Endothelial cell of umbilical vein (primary cell): Measurements from ENCODE around the gene ZNF611. TPM values are rescaled to one million over a fixed set of nuclear protein-coding genes. Genes with fewer than 3 reads are reported as not detected.
A peak's percentile ranks its signal among the peaks of the same experiment; 100 is the strongest.
"Not testable (repeated sequence)": the region's sequence is repeated elsewhere in the genome, so short reads cannot be mapped to it uniquely, and the experiment has no call there.

Source experiments
- BruUV-seq: library from RNA; stranded (reverse); fragments of 400-500 nt; replicated peaks from 2 replicates; lab custom pipeline; 2021; lab: Mats Ljungman, UMichigan
- CTCF ChIA-PET: fragments of 300-600, 350-600 bp; sonication (Branson Sonifier 250); formaldehyde crosslinking; loops from one replicate; lab custom pipeline; 2021; ENCODE audit warnings: antibody characterized with exemption, inconsistent platforms; lab: Charles Lee
- POLR2A ChIA-PET: fragments of 300-600, 350-600 bp; sonication (Branson Sonifier 250); formaldehyde crosslinking; loops from one replicate; lab custom pipeline; 2021; ENCODE audit warnings: antibody characterized with exemption, inconsistent platforms; lab: Charles Lee
- DNase-seq: peaks from one replicate; pipeline ENCODE4 v3.0.0-alpha.2; 2011; ENCODE audit warnings: low read depth, low spot score
- FAIRE-seq: peaks from 2 replicates; lab custom pipeline; 2011; peaks lifted over from hg19 to GRCh38; lab: Jason Lieb, UNC
- H2AFZ ChIP-seq: 2 replicates; pipeline ENCODE4 v1.6.0; 2012; ENCODE audit warnings: low read depth, low read length, control low read depth, inconsistent platforms
- H3K27ac ChIP-seq: 2 replicates; pipeline ENCODE4 v1.5.1; 2011; ENCODE audit warnings: low read depth, mild to moderate bottlenecking, control low read depth, low read length, moderate library complexity; ENCODE audit not compliant: insufficient read depth
- H3K27me3 ChIP-seq, 2 experiments: 2 replicates each; pipeline versions ENCODE4 v1.6.0 to v1.6.1; 2011; ENCODE audit warnings: low read length in 2 of 2, mixed read lengths in 1 of 2; ENCODE audit not compliant: control insufficient read depth in 2 of 2, insufficient read depth in 2 of 2
- H3K36me3 ChIP-seq, 2 experiments: 2 replicates in 1 of 2; 3 replicates in 1 of 2; pipeline ENCODE4 v1.5.1; 2011; ENCODE audit warnings: low read length in 2 of 2, mild to moderate bottlenecking in 1 of 2, moderate library complexity in 1 of 2; ENCODE audit not compliant: control insufficient read depth in 2 of 2, insufficient read depth in 2 of 2; ENCODE audit errors: extremely low read depth in 1 of 2
- H3K4me1 ChIP-seq: 3 replicates; pipeline ENCODE4 v1.5.1; 2011; ENCODE audit warnings: mild to moderate bottlenecking, low read length; ENCODE audit not compliant: control insufficient read depth, insufficient read depth; ENCODE audit errors: extremely low read depth
- H3K4me2 ChIP-seq: 2 replicates; pipeline ENCODE4 v1.6.1; 2011; ENCODE audit warnings: low read length, control low read depth, mixed read lengths; ENCODE audit not compliant: insufficient read depth
- H3K4me3 ChIP-seq, 3 experiments: fragments of 200-600 bp in 1 of 3; sonication (generic), shearing (Covaris generic) in 1 of 3; replicated peaks in 1 of 3; 2 replicates each; pipeline ENCODE4 v1.5.1; 2011 to 2016; ENCODE audit warnings: control low read depth in 3 of 3, low read length in 3 of 3, mild to moderate bottlenecking in 2 of 3, inconsistent platforms in 1 of 3, low read depth in 1 of 3, moderate library complexity in 1 of 3; ENCODE audit not compliant: insufficient read depth in 1 of 3
- H3K79me2 ChIP-seq: 2 replicates; pipeline ENCODE4 v1.6.0; 2012; ENCODE audit warnings: low read length, inconsistent platforms; ENCODE audit not compliant: control insufficient read depth, insufficient read depth
- H3K9ac ChIP-seq: replicated peaks from 2 replicates; pipeline ENCODE3; 2011; ENCODE audit warnings: low read length, control low read depth; ENCODE audit not compliant: insufficient read depth; ENCODE audit errors: extremely low read depth
- H3K9me1 ChIP-seq: replicated peaks from 3 replicates; pipeline ENCODE4 v1.6.0; 2011; ENCODE audit warnings: mild to moderate bottlenecking, low read length; ENCODE audit not compliant: control insufficient read depth, insufficient read depth; ENCODE audit errors: extremely low read depth
- H3K9me3 ChIP-seq: replicated peaks from 2 replicates; pipeline ENCODE4 v1.5.1; 2012; ENCODE audit warnings: low read length, inconsistent platforms; ENCODE audit not compliant: control insufficient read depth, insufficient read depth
- H4K20me1 ChIP-seq: replicated peaks from 2 replicates; pipeline ENCODE3; 2011; ENCODE audit warnings: mild to moderate bottlenecking, low read length; ENCODE audit not compliant: control insufficient read depth, insufficient read depth; ENCODE audit errors: extremely low read depth
- EZH2 ChIP-seq: IDR thresholded peaks from 2 replicates; pipeline ENCODE4 v1.6.1; 2012; ENCODE audit warnings: borderline replicate concordance, low read depth, mild to moderate bottlenecking, moderate library complexity, low read length, inconsistent platforms; ENCODE audit not compliant: severe bottlenecking
- FOS ChIP-seq: IDR thresholded peaks from 2 replicates; pipeline ENCODE4 v1.6.1; 2011; ENCODE audit warnings: mild to moderate bottlenecking, low read length, moderate library complexity, borderline replicate concordance; ENCODE audit not compliant: insufficient read depth
- GATA2 ChIP-seq: IDR thresholded peaks from 2 replicates; pipeline ENCODE4 v1.7.0; 2011; ENCODE audit warnings: low read depth, mild to moderate bottlenecking, moderate library complexity, mixed read lengths, low read length; ENCODE audit not compliant: insufficient read length, insufficient read depth
- JUN ChIP-seq: IDR thresholded peaks from 2 replicates; pipeline ENCODE4 v1.6.1; 2011; ENCODE audit warnings: borderline replicate concordance, low read depth; ENCODE audit not compliant: insufficient read length, insufficient read depth
- MYC ChIP-seq: IDR thresholded peaks from one replicate; pipeline ENCODE4 v1.6.1; 2011; ENCODE audit warnings: mild to moderate bottlenecking, low read depth, low read length
- POLR2A ChIP-seq: IDR thresholded peaks from 2 replicates; pipeline ENCODE4 v1.6.1; 2012; ENCODE audit warnings: low read depth, mild to moderate bottlenecking, control low read depth, low read length
- POLR2AphosphoS5 ChIP-seq: IDR thresholded peaks from 2 replicates; pipeline ENCODE4 v1.6.1; 2012; ENCODE audit warnings: low read depth, mild to moderate bottlenecking, control low read depth, low read length, moderate library complexity; ENCODE audit not compliant: insufficient read depth
- dilution Hi-C: fragments of 300-500 bp; cut with MboI; formaldehyde crosslinking; loops from one replicate; pipeline ENCODE4 v1.15.0; 2019; ENCODE audit warnings: low sequenced_read_pairs; ENCODE audit not compliant: extremely low pct_ligation_motif_present
- intact Hi-C: fragments of 100-400 bp; cut with micrococcal nuclease; formaldehyde crosslinking; loops from one replicate; pipeline ENCODE4 v1.10.0; 2022
- polyA plus RNA-seq, 4 experiments: library from polyadenylated mRNA; depleted of rRNA in 3 of 4; stranded (reverse) in 3 of 4; unstranded in 1 of 4; fragments of >200 nt; gene quantifications; 2 replicates each; pipeline versions ENCODE4 v1.2.1 to v1.2.3, GENCODE V29; 2011 to 2012; ENCODE audit warnings: missing spikeins in 1 of 4
- total RNA-seq: library from RNA; stranded (reverse); gene quantifications from 2 replicates; pipeline ENCODE4 v1.2.3, GENCODE V29; 2021
- TF ChIP-seq, protein P1 (sequence below), 2 donors: IDR thresholded peaks; 1 replicate in 1 of 2; 2 replicates in 1 of 2; pipeline ENCODE4 v1.5.1; 2011; ENCODE audit warnings: low read length in 2 of 2, mild to moderate bottlenecking in 2 of 2, moderate library complexity in 2 of 2, control low read depth in 1 of 2, inconsistent platforms in 1 of 2, low read depth in 1 of 2; ENCODE audit not compliant: insufficient read depth in 1 of 2; ENCODE audit errors: extremely low read depth in 1 of 2
- TF ChIP-seq, protein P2 (sequence below): IDR thresholded peaks from 2 replicates; pipeline ENCODE4 v1.6.1; 2011; ENCODE audit not compliant: insufficient read depth, insufficient read length

The ZNF611 gene
- total and polyA plus RNA-seq, 2 donors (not counting 3 experiments of a cell fraction or from before 2014, with no cell fraction given) = 3.1 to 20.0 TPM

DNA sequence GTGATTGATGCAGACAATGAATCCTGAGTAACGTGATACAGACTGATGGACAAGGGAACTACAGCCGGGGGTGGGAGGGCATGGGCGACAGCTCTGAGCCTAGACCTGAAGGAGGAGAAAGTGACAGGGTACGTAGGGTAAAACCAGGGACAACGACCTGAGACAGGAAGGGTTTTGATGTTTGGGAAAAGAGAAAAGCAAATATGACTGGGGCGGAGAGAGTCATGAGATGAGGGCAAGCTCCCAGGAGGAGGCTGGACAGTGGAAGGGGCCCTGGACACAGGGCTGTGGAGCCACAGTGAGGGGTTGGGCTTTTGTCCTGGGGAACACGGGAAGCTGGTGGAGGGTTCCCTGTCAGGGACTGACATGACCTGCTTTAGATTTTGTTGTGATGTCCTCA lies 34.2 kb downstream of the ZNF611 start:
- CTCF ChIA-PET = no interaction called here
- no peak for DNase-seq
- no peak for FAIRE-seq
- peaks cover 0 to 4% of the 10 kb centered on the region in 2 experiments for H3K36me3 ChIP-seq
- H3K79me2 ChIP-seq = no peaks in the 10 kb centered on the region
- H3K9me1 ChIP-seq = no peaks in the 10 kb centered on the region
- no peak overlapping the region for H3K4me3 ChIP-seq
- no peak overlapping the region for H3K27ac ChIP-seq
- no peaks in the 10 kb centered on the region for H4K20me1 ChIP-seq
- TF ChIP-seq, protein P1, sequence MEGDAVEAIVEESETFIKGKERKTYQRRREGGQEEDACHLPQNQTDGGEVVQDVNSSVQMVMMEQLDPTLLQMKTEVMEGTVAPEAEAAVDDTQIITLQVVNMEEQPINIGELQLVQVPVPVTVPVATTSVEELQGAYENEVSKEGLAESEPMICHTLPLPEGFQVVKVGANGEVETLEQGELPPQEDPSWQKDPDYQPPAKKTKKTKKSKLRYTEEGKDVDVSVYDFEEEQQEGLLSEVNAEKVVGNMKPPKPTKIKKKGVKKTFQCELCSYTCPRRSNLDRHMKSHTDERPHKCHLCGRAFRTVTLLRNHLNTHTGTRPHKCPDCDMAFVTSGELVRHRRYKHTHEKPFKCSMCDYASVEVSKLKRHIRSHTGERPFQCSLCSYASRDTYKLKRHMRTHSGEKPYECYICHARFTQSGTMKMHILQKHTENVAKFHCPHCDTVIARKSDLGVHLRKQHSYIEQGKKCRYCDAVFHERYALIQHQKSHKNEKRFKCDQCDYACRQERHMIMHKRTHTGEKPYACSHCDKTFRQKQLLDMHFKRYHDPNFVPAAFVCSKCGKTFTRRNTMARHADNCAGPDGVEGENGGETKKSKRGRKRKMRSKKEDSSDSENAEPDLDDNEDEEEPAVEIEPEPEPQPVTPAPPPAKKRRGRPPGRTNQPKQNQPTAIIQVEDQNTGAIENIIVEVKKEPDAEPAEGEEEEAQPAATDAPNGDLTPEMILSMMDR (IDR thresholded peaks at IDR 0.05; ENCODE audit: extremely low read depth in 1 of 2, insufficient read depth in 1 of 2, low read depth in 1 of 2, low read length in 2 of 2) = no peak
- TF ChIP-seq MYC (no peak), EZH2 (no peak), GATA2 (no peak), POLR2A (no peak), JUN (no peak), FOS (no peak), POLR2AphosphoS5 (no peak)
- TF ChIP-seq, protein P2, sequence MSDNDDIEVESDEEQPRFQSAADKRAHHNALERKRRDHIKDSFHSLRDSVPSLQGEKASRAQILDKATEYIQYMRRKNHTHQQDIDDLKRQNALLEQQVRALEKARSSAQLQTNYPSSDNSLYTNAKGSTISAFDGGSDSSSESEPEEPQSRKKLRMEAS = no peak
- no peak overlapping the region for H3K9ac ChIP-seq
- no peaks in the 10 kb centered on the region for H3K4me1 ChIP-seq
- no peaks in the 10 kb centered on the region for H3K27me3 ChIP-seq
- no TSS peak for BruUV-seq
- dilution Hi-C loops = no loop called here
- H3K9me3 ChIP-seq = no peaks in the 10 kb centered on the region
- intact Hi-C loops = no loop called here
- POLR2A ChIA-PET = no interaction called here
- H3K4me2 ChIP-seq = no peak overlapping the region
- H2AFZ ChIP-seq = no peak overlapping the region

DNA sequence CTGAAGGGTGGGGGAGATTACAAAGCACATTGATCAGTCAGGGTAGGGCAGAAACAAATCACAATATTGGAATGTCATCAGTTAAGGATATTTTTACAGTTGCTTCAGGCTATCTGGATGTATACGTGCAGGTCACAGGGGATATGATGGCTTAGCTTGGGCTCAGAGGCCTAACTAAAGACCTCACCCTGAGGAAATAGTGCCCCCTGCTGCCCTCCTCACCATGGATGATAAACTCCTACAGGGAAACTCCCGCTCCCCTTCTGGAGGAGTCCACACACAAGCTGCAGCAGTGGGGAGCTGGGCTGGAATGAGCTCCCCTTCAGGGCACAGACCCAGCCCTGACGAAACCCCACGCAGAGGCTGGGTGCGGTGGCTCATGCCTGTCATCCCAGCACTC lies 35.3 kb downstream of the ZNF611 start:
- CTCF ChIA-PET = interaction anchor here (1.0 kb wide), 2 partner anchors 451 to 452 kb away, joined by 3 to 4 read pairs; no protein-coding TSS in a partner anchor

More for the DNA sequence above, 35.3 kb downstream of the ZNF611 start:
- H3K27me3 ChIP-seq, H3K9me1 ChIP-seq, H3K9me3 ChIP-seq, H3K4me2 ChIP-seq, intact Hi-C loops, H3K79me2 ChIP-seq, dilution Hi-C loops, H3K4me1 ChIP-seq, H2AFZ ChIP-seq, H3K9ac ChIP-seq, H3K27ac ChIP-seq, H3K36me3 ChIP-seq, H4K20me1 ChIP-seq, H3K4me3 ChIP-seq, FAIRE-seq, POLR2A ChIA-PET: not testable (repeated sequence)
- BruUV-seq = TSS peak; percentile 2
- DNase-seq = peak; percentile 9
